ENCODE results near the gene ROM1. TPM values are rescaled to one million over a fixed set of nuclear protein-coding genes. Genes with fewer than 3 reads are reported as not detected.

The ROM1 gene
- total and polyA plus RNA-seq, 8 donors, result 0.29 to 13.0 (median 4.6) TPM; not detected in 1

GRCh38 chr11:62603776-62604299, 9.2 kb upstream of the ROM1 start:
- no peak overlapping the region for H3K27ac ChIP-seq
- no peak overlapping the region for H3K4me3 ChIP-seq
- WGBS, 5 donors, result 82 to 94% (median 92%) methylated on average over 8 of the region's 8 CpGs
- DNase-seq, result peak in 1 of 2 donors; percentile 35
- TF ChIP-seq POLR2A (IDR thresholded peaks at IDR 0.05) (no peak), POLR2AphosphoS5 (IDR thresholded peaks at IDR 0.05) (no peak), EP300 (IDR thresholded peaks at IDR 0.05) (no peak), CTCF (IDR thresholded peaks at IDR 0.05) (no peak)
- no peaks in the 10 kb centered on the region for H3K9me3 ChIP-seq
- H3K36me3 ChIP-seq, result peaks cover 15 to 58% (median 49%) of the 10 kb centered on the region in 4 donors
- intact Hi-C loops (cut with DNase I; ENCODE audit: low total_unique reads), result no loop called here
- H3K27me3 ChIP-seq, result no peaks in the 10 kb centered on the region
- H3K4me1 ChIP-seq, result peaks cover 26 to 54% (median 35%) of the 10 kb centered on the region in 4 donors

- Histone ChIP-seq H3K4me3 (no peak overlapping the region), H3K27ac (no peak overlapping the region), H3K36me3 (peaks cover 15 to 65% (median 55%) of the 10 kb centered on the region in 4 donors), H3K27me3 (no peaks in the 10 kb centered on the region), H3K4me1 (peaks cover 21 to 46% (median 28%) of the 10 kb centered on the region in 4 donors), H3K9me3 (no peaks in the 10 kb centered on the region)
- WGBS, 5 donors, result 68 to 84% (median 76%) methylated on average over 12 to 13 of the region's 13 CpGs
- peak in 1 of 2 donors; percentile 60 for DNase-seq
- intact Hi-C loops (cut with DNase I; ENCODE audit: low total_unique reads), result no loop called here
- TF ChIP-seq EP300 (IDR thresholded peaks at IDR 0.05) (no peak), POLR2A (IDR thresholded peaks at IDR 0.05) (no peak), CTCF (IDR thresholded peaks at IDR 0.05) (no peak), POLR2AphosphoS5 (IDR thresholded peaks at IDR 0.05) (no peak)
These were observed 8.5 kb upstream of the ROM1 start for GRCh38 chr11:62604460-62605120.

GRCh38 chr11:62605467-62605866, 7.6 kb upstream of the ROM1 start:
- Histone ChIP-seq H3K9me3 (no peaks in the 10 kb centered on the region), H3K27me3 (no peaks in the 10 kb centered on the region), H3K27ac (no peak overlapping the region), H3K36me3 (peaks cover 21 to 70% (median 64%) of the 10 kb centered on the region in 4 donors), H3K4me3 (no peak overlapping the region), H3K4me1 (peaks cover 13 to 41% (median 22%) of the 10 kb centered on the region in 4 donors)
- intact Hi-C loops (cut with DNase I; ENCODE audit: low total_unique reads), result no loop called here
- TF ChIP-seq EP300 (IDR thresholded peaks at IDR 0.05) (no peak), POLR2A (IDR thresholded peaks at IDR 0.05) (no peak), POLR2AphosphoS5 (IDR thresholded peaks at IDR 0.05) (no peak), CTCF (IDR thresholded peaks at IDR 0.05) (no peak)
- no peak for DNase-seq
- WGBS, 5 donors, result 87 to 93% (median 90%) methylated on average over 5 to 6 of the region's 6 CpGs

- no peaks in the 10 kb centered on the region for H3K9me3 ChIP-seq
- peaks cover 25 to 74% (median 66%) of the 10 kb centered on the region in 4 donors for H3K36me3 ChIP-seq
- no peak overlapping the region for H3K27ac ChIP-seq
- H3K27me3 ChIP-seq, result no peaks in the 10 kb centered on the region
- H3K4me3 ChIP-seq, result no peak overlapping the region
- intact Hi-C loops (cut with DNase I; ENCODE audit: low total_unique reads), result no loop called here
- no peak for TF ChIP-seq EP300 (IDR thresholded peaks at IDR 0.05)
- no peak for TF ChIP-seq POLR2A (IDR thresholded peaks at IDR 0.05)
- no peak for TF ChIP-seq POLR2AphosphoS5 (IDR thresholded peaks at IDR 0.05)
- no peak for TF ChIP-seq CTCF (IDR thresholded peaks at IDR 0.05)
- 91 to 96% (median 95%) methylated on average over 15 of the region's 15 CpGs for WGBS, 5 donors
- DNase-seq, result no peak
- H3K4me1 ChIP-seq, result peaks cover 16 to 44% (median 24%) of the 10 kb centered on the region in 4 donors
These were observed 7.2 kb upstream of the ROM1 start for GRCh38 chr11:62605902-62606301.

All from stomach (tissue), 9 donors.